Activated T-helper 1 cell treated with Interleukin-2 at 50 U/mL for 16 hours (primary cell): ENCODE results near the gene MMP25.
A peak's percentile ranks its signal among the peaks of the same experiment; 100 is the strongest.

Source experiments
- DNase-seq: peaks from one replicate; pipeline ENCODE4 v3.0.0-alpha.2; 2020; ENCODE audit warnings: low read depth

MMP25 gene

GRCh38 chr16:3045758-3046640 lies at the start of gene MMP25:
Gene MMP25 (plus strand): TSS chr16:3046561. CDS start chr16:3046918, 357 bp downstream.
- DNase-seq, result no peak

- DNase-seq, result no peak
These were observed 46.4 kb upstream of the MMP25 start for GRCh38 chr16:2999929-3000328.

- DNase-seq, result no peak
These were observed 45.8 kb upstream of the MMP25 start for GRCh38 chr16:3000540-3000939.

GRCh38 chr16:3001316-3001715 lies 45.0 kb upstream of the MMP25 start:
- DNase-seq, result no peak

GRCh38 chr16:3003582-3004270 lies 42.6 kb upstream of the MMP25 start:
- peak; percentile 93 for DNase-seq

GRCh38 chr16:3004319-3004718 lies 42.0 kb upstream of the MMP25 start:
- DNase-seq, result no peak

- no peak for DNase-seq
These were observed 41.5 kb upstream of the MMP25 start for GRCh38 chr16:3004781-3005284.

GRCh38 chr16:3007059-3007956 lies 39.1 kb upstream of the MMP25 start:
- no peak for DNase-seq

GRCh38 chr16:3007957-3008689 lies 38.2 kb upstream of the MMP25 start:
- DNase-seq, result no peak

GRCh38 chr16:3008690-3009037 lies 37.7 kb upstream of the MMP25 start:
- no peak for DNase-seq

- DNase-seq, result no peak
These were observed 36.6 kb upstream of the MMP25 start for GRCh38 chr16:3009568-3010390.

GRCh38 chr16:3010510-3010909 lies 35.9 kb upstream of the MMP25 start:
- DNase-seq, result no peak

- no peak for DNase-seq
These were observed 34.1 kb upstream of the MMP25 start for GRCh38 chr16:3012246-3012645.

GRCh38 chr16:3012828-3013420 lies 33.4 kb upstream of the MMP25 start, which contains the start of gene CLDN9:
Gene CLDN9 (plus strand): TSS chr16:3012923. CDS start chr16:3013363, 440 bp downstream.
- DNase-seq, result no peak

GRCh38 chr16:3013491-3013951 lies 32.8 kb upstream of the MMP25 start:
- DNase-seq, result no peak

- DNase-seq, result no peak
These were observed 32.2 kb upstream of the MMP25 start for GRCh38 chr16:3013998-3014690.

GRCh38 chr16:3014971-3015370 lies 31.4 kb upstream of the MMP25 start:
- DNase-seq, result no peak

GRCh38 chr16:3015865-3016521 lies 30.4 kb upstream of the MMP25 start:
- no peak for DNase-seq

GRCh38 chr16:3017344-3017743 lies 29.0 kb upstream of the MMP25 start:
- no peak for DNase-seq
